SK-N-SH treated with all-trans-retinoic acid at 6 μM for 48 hours (cell line): ENCODE measurements around the gene HSD3B1.

Experiments used
- ATAC-seq: fragments of 200-7000 bp; cut with Tn5 transposase; 3 replicates; pipeline ENCODE4 v1.9.1; 2020; ENCODE audit warnings: mild to moderate bottlenecking, moderate library complexity
- BACH2 ChIP-seq: fragments of 250-450 bp; sonication (Bioruptor Pico); IDR thresholded peaks from 2 replicates; pipeline ENCODE4 v1.9.0; 2021; ENCODE audit warnings: mild to moderate bottlenecking, borderline replicate concordance
- CSDC2 ChIP-seq: fragments of 250-450 bp; sonication (Bioruptor Pico); IDR thresholded peaks from 2 replicates; pipeline ENCODE4 v1.5.0; 2020; ENCODE audit warnings: mild to moderate bottlenecking, moderate library complexity
- ESRRG ChIP-seq: fragments of 250-450 bp; sonication (Bioruptor Pico); IDR thresholded peaks from 2 replicates; pipeline ENCODE4 v1.6.1; 2021; ENCODE audit warnings: mild to moderate bottlenecking
- GLIS3 ChIP-seq: fragments of 250-450 bp; sonication (Bioruptor Pico); IDR thresholded peaks from 2 replicates; pipeline ENCODE4 v1.5.0; 2020; ENCODE audit warnings: mild to moderate bottlenecking, moderate library complexity
- OSR1 ChIP-seq: fragments of 250-450 bp; sonication (Bioruptor Pico); IDR thresholded peaks from 2 replicates; pipeline ENCODE4 v1.8.0; 2022; ENCODE audit warnings: moderate library complexity, mild to moderate bottlenecking, inconsistent platforms
- PPARA ChIP-seq: fragments of 250-450 bp; sonication (Bioruptor Pico); IDR thresholded peaks from 2 replicates; pipeline ENCODE4 v1.5.0; 2020; ENCODE audit warnings: mild to moderate bottlenecking, borderline replicate concordance
- SNAI2 ChIP-seq: fragments of 250-450 bp; sonication (Bioruptor Pico); IDR thresholded peaks from 2 replicates; pipeline ENCODE4 v1.5.0; 2020; ENCODE audit warnings: mild to moderate bottlenecking, moderate library complexity
- ZC3H10 ChIP-seq: fragments of 250-450 bp; sonication (Bioruptor Pico); IDR thresholded peaks from 2 replicates; pipeline ENCODE4 v1.5.1; 2021; ENCODE audit warnings: mild to moderate bottlenecking, moderate library complexity
- ZFP3 ChIP-seq: fragments of 250-450 bp; sonication (Bioruptor Pico); IDR thresholded peaks from 2 replicates; pipeline ENCODE4 v1.5.0; 2020; ENCODE audit warnings: mild to moderate bottlenecking, moderate library complexity
- ZFP30 ChIP-seq: fragments of 450-650 bp; formaldehyde crosslinking; IDR thresholded peaks from 2 replicates; pipeline ENCODE4 v1.5.0; 2022; ENCODE audit warnings: mild to moderate bottlenecking, moderate library complexity
- ZNF565 ChIP-seq: fragments of 450-650 bp; formaldehyde crosslinking; conservative IDR thresholded peaks from 2 replicates; pipeline ENCODE4 v1.5.0; 2020; ENCODE audit warnings: low read depth, mild to moderate bottlenecking, moderate library complexity
- ZNF70 ChIP-seq: fragments of 450-650 bp; formaldehyde crosslinking; IDR thresholded peaks from 2 replicates; pipeline ENCODE4 v1.5.0; 2020; ENCODE audit warnings: mild to moderate bottlenecking, moderate library complexity
- ZNF8 ChIP-seq: fragments of 450-650 bp; formaldehyde crosslinking; IDR thresholded peaks from 2 replicates; pipeline ENCODE4 v1.5.0; 2020; ENCODE audit warnings: mild to moderate bottlenecking, moderate library complexity
- TF ChIP-seq, protein P1 (sequence below): fragments of 250-450 bp; sonication (Bioruptor Pico); IDR thresholded peaks from 2 replicates; pipeline ENCODE4 v1.8.0; 2020; ENCODE audit warnings: mild to moderate bottlenecking, moderate library complexity, borderline replicate concordance
- TF ChIP-seq, protein P2 (sequence below): fragments of 250-450 bp; sonication (Bioruptor Pico); IDR thresholded peaks from 2 replicates; pipeline ENCODE4 v1.5.1; 2020; ENCODE audit warnings: low read depth, mild to moderate bottlenecking, moderate library complexity
- TF ChIP-seq, protein P3 (sequence below): fragments of 250-450 bp; sonication (Bioruptor Pico); IDR thresholded peaks from 2 replicates; pipeline ENCODE4 v1.5.0; 2020; ENCODE audit warnings: mild to moderate bottlenecking, moderate library complexity
- TF ChIP-seq, protein P4 (sequence below): fragments of 250-450 bp; sonication (Bioruptor Pico); IDR thresholded peaks from 2 replicates; pipeline ENCODE4 v1.5.1; 2021; ENCODE audit warnings: mild to moderate bottlenecking, moderate library complexity
- TF ChIP-seq, protein P5 (sequence below): fragments of 250-450 bp; sonication (Bioruptor Pico); IDR thresholded peaks from 2 replicates; pipeline ENCODE4 v1.8.0; 2021; ENCODE audit warnings: low read depth, mild to moderate bottlenecking, moderate library complexity, borderline replicate concordance

The HSD3B1 gene

DNA sequence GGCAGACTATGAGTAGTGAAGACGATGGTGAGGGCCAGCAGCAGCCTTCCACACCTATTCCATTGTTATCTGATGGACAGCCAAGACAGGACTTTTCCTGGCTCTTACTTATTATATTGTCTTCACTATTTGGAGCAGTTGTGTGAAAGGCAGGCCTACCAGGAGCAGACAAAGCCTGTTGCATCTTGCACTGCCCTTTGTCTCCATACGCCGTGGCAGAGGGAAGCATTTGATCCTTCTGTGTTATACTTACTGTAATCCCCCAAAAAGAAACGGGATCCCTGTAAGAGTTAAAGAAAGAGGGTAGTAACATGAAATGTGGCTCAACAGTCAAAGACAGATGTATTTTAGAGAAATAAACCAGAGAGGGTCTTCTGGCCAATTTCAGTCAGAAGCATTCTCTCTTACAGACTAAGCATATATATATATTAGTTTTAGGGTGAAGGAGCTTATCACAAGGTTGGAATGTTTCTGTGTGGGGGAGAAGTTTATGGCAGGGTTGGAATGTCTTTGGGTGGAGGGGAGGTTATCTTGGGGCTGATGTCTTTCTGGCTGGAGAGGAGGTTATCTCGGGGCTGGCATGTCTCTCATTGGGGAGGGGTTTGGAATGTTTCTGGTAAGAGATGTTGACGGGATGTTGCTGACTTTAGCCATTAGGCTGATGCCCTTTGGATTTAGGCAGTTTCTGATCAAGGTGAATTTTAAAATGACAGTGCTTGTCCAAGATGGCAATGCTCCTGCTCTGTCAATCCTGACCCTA lies 23.4 kb upstream of the HSD3B1 start (continued):
- TF ChIP-seq, protein P1, sequence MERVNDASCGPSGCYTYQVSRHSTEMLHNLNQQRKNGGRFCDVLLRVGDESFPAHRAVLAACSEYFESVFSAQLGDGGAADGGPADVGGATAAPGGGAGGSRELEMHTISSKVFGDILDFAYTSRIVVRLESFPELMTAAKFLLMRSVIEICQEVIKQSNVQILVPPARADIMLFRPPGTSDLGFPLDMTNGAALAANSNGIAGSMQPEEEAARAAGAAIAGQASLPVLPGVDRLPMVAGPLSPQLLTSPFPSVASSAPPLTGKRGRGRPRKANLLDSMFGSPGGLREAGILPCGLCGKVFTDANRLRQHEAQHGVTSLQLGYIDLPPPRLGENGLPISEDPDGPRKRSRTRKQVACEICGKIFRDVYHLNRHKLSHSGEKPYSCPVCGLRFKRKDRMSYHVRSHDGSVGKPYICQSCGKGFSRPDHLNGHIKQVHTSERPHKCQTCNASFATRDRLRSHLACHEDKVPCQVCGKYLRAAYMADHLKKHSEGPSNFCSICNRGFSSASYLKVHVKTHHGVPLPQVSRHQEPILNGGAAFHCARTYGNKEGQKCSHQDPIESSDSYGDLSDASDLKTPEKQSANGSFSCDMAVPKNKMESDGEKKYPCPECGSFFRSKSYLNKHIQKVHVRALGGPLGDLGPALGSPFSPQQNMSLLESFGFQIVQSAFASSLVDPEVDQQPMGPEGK (CRISPR knock-in tag), result no peak
- TF ChIP-seq, protein P2, sequence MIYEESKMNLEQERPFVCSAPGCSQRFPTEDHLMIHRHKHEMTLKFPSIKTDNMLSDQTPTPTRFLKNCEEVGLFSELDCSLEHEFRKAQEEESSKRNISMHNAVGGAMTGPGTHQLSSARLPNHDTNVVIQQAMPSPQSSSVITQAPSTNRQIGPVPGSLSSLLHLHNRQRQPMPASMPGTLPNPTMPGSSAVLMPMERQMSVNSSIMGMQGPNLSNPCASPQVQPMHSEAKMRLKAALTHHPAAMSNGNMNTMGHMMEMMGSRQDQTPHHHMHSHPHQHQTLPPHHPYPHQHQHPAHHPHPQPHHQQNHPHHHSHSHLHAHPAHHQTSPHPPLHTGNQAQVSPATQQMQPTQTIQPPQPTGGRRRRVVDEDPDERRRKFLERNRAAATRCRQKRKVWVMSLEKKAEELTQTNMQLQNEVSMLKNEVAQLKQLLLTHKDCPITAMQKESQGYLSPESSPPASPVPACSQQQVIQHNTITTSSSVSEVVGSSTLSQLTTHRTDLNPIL (CRISPR knock-in tag), result no peak
- TF ChIP-seq BACH2 (CRISPR knock-in tag) (no peak), ZNF8 (CRISPR knock-in tag) (no peak)

DNA sequence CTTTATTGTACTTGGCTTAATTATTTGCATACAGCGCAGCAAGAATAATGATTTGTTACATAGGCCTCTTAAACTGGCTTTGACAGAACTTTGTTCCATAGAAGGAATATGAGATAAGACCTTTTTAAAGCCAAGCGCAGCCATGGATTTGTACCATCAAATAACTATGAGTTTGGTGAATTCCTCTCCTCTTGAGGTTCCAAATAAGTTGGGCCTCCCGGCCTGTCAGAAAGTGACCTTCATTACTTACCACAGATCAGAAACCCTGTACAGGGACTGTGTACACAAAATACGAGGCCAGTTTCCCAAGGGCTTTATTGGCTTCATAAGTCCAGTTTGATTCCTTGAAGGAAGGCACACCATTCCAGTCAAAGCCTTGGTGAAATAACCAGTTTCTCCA lies 21.8 kb upstream of the HSD3B1 start:
- no peak for TF ChIP-seq OSR1 (CRISPR knock-in tag)
- TF ChIP-seq ESRRG, result no peak
- TF ChIP-seq, protein P2 (CRISPR knock-in tag), result no peak
- no peak for TF ChIP-seq CSDC2 (CRISPR knock-in tag)
- no peak for ATAC-seq

DNA sequence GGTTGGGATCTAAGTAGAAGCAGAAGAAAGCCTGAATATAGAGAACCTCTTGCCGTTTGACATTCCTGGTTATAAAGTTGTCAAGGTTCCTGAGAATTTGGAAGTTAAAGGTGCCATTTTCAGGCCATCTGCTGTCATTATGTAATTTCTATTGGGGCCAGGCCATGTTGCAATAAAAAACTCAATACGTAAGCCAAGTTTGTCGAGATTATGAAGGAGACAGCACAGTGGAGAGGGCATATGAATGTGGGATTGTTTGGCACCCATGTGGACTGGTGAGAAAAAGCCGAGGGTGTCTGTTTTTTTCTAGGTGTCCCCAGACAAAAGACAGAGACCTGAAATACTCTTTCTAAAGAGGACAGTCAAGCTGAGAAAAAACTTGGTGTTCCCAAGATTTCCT lies 18.8 kb upstream of the HSD3B1 start:
- TF ChIP-seq, protein P2 (CRISPR knock-in tag), result no peak
- TF ChIP-seq SNAI2 (CRISPR knock-in tag) (no peak), GLIS3 (CRISPR knock-in tag) (no peak), ZNF565 (CRISPR knock-in tag) (no peak), ZFP30 (CRISPR knock-in tag) (no peak), ZC3H10 (CRISPR knock-in tag) (no peak)
- TF ChIP-seq, protein P3, sequence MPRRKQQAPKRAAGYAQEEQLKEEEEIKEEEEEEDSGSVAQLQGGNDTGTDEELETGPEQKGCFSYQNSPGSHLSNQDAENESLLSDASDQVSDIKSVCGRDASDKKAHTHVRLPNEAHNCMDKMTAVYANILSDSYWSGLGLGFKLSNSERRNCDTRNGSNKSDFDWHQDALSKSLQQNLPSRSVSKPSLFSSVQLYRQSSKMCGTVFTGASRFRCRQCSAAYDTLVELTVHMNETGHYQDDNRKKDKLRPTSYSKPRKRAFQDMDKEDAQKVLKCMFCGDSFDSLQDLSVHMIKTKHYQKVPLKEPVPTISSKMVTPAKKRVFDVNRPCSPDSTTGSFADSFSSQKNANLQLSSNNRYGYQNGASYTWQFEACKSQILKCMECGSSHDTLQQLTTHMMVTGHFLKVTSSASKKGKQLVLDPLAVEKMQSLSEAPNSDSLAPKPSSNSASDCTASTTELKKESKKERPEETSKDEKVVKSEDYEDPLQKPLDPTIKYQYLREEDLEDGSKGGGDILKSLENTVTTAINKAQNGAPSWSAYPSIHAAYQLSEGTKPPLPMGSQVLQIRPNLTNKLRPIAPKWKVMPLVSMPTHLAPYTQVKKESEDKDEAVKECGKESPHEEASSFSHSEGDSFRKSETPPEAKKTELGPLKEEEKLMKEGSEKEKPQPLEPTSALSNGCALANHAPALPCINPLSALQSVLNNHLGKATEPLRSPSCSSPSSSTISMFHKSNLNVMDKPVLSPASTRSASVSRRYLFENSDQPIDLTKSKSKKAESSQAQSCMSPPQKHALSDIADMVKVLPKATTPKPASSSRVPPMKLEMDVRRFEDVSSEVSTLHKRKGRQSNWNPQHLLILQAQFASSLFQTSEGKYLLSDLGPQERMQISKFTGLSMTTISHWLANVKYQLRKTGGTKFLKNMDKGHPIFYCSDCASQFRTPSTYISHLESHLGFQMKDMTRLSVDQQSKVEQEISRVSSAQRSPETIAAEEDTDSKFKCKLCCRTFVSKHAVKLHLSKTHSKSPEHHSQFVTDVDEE, result no peak
- TF ChIP-seq, protein P4, sequence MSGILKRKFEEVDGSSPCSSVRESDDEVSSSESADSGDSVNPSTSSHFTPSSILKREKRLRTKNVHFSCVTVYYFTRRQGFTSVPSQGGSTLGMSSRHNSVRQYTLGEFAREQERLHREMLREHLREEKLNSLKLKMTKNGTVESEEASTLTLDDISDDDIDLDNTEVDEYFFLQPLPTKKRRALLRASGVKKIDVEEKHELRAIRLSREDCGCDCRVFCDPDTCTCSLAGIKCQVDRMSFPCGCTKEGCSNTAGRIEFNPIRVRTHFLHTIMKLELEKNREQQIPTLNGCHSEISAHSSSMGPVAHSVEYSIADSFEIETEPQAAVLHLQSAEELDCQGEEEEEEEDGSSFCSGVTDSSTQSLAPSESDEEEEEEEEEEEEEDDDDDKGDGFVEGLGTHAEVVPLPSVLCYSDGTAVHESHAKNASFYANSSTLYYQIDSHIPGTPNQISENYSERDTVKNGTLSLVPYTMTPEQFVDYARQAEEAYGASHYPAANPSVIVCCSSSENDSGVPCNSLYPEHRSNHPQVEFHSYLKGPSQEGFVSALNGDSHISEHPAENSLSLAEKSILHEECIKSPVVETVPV, result no peak
- TF ChIP-seq, protein P5, sequence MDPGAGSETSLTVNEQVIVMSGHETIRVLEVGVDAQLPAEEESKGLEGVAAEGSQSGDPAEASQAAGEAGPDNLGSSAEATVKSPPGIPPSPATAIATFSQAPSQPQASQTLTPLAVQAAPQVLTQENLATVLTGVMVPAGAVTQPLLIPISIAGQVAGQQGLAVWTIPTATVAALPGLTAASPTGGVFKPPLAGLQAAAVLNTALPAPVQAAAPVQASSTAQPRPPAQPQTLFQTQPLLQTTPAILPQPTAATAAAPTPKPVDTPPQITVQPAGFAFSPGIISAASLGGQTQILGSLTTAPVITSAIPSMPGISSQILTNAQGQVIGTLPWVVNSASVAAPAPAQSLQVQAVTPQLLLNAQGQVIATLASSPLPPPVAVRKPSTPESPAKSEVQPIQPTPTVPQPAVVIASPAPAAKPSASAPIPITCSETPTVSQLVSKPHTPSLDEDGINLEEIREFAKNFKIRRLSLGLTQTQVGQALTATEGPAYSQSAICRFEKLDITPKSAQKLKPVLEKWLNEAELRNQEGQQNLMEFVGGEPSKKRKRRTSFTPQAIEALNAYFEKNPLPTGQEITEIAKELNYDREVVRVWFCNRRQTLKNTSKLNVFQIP, result no peak
- ATAC-seq, result no peak

DNA sequence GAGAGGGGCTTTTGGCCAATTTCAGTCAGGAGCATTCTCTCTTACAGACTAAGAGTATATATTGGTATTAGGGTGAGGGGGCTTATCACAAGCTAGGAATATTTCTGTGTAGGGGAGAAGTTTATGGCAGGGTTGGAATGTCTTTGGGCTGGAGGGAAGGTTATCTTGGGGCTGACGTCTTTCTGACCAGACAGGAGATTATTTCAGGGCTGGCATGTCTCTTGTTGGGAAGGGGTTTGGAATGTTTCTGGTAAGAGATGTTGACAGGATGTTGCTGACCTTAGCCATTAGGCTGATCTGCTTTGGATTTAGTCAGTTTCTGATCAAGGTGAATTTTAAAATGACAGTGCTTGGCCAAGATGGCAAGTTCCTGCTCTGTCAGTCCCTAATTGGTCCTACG lies 17.8 kb upstream of the HSD3B1 start:
- no peak for ATAC-seq
- no peak for TF ChIP-seq ZFP3 (CRISPR knock-in tag)
- no peak for TF ChIP-seq PPARA (CRISPR knock-in tag)
- no peak for TF ChIP-seq ZNF70 (CRISPR knock-in tag)
- no peak for TF ChIP-seq ZNF8 (CRISPR knock-in tag)
- no peak for TF ChIP-seq GLIS3 (CRISPR knock-in tag)
- TF ChIP-seq, protein P3, result no peak
- TF ChIP-seq, protein P5, result no peak
